HCT116 (cell line): ENCODE results near the gene COL4A1. TPM values are rescaled to one million over a fixed set of nuclear protein-coding genes. Genes with fewer than 3 reads are reported as not detected.

Source experiments
- ATAC-seq: fragments of 200-7000 bp; cut with Tn5 transposase; 2 replicates; pipeline ENCODE4 v1.9.1; 2020; ENCODE audit warnings: mild to moderate bottlenecking, moderate library complexity
- BruUV-seq: library from RNA; stranded (reverse); fragments of 400-500 nt; replicated peaks from 2 replicates; lab custom pipeline; 2021; lab: Mats Ljungman, UMichigan
- CTCF ChIA-PET: fragments of 300-600 bp; sonication (Branson Sonifier 250); formaldehyde crosslinking; loops from one replicate; lab custom pipeline; 2021; ENCODE audit warnings: antibody characterized with exemption; lab: Charles Lee
- POLR2A ChIA-PET: fragments of 300-600, 350-600 bp; sonication (Branson Sonifier 250); formaldehyde crosslinking; loops from one replicate; lab custom pipeline; 2021; ENCODE audit warnings: antibody characterized with exemption; lab: Charles Lee
- RAD21 ChIA-PET, 2 experiments: fragments of 300-600 bp; sonication (Branson Sonifier 250); formaldehyde crosslinking; loops; one replicate each; lab custom pipeline; 2023; ENCODE audit warnings: low total read pairs in 2 of 2; ENCODE audit not compliant: uncharacterized antibody in 2 of 2, unreplicated experiment in 2 of 2, low non-redundant PET in 1 of 2; lab: Charles Lee
- DNase-seq: peaks from one replicate; pipeline ENCODE4 v3.0.0-alpha.2; 2010; ENCODE audit warnings: low read depth, low spot score
- H2AFZ ChIP-seq: fragments of 200-600 bp; shearing (Covaris generic), sonication (generic); 2 replicates; pipeline ENCODE4 v1.6.1; 2017; ENCODE audit warnings: low read depth, mixed run types, mixed read lengths, antibody characterized with exemption, low read length; ENCODE audit not compliant: poor library complexity, severe bottlenecking
- H3K27ac ChIP-seq: 2 replicates; pipeline ENCODE4 v1.5.1; 2012; ENCODE audit warnings: low read depth, low read length
- H3K27me3 ChIP-seq: fragments of 200-600 bp; sonication (generic); 2 replicates; pipeline ENCODE4 v1.6.1; 2016; ENCODE audit warnings: mixed run types, low read length, mixed read lengths; ENCODE audit not compliant: insufficient read depth
- H3K36me3 ChIP-seq, 2 experiments: fragments of 200-500 bp in 1 of 2; fragments of 200-600 bp in 1 of 2; sonication (Bioruptor generic) in 1 of 2; sonication (generic) in 1 of 2; 2 replicates each; pipeline versions ENCODE4 v1.5.1 to v1.6.1; 2014 to 2016; ENCODE audit warnings: low read length in 2 of 2, inconsistent platforms in 1 of 2, mixed read lengths in 1 of 2, mixed run types in 1 of 2; ENCODE audit not compliant: insufficient read depth in 2 of 2, control insufficient read depth in 1 of 2
- H3K4me1 ChIP-seq, 2 experiments: fragments of 200-600 bp in 1 of 2; sonication (generic) in 1 of 2; 2 replicates each; pipeline versions ENCODE4 v1.5.1 to v1.6.1; 2012 to 2017; ENCODE audit warnings: low read length in 2 of 2, inconsistent platforms in 1 of 2, mild to moderate bottlenecking in 1 of 2, mixed read lengths in 1 of 2, mixed run types in 1 of 2, moderate library complexity in 1 of 2; ENCODE audit not compliant: insufficient read depth in 2 of 2, control insufficient read depth in 1 of 2
- H3K4me2 ChIP-seq: fragments of 200-600 bp; sonication (generic); 2 replicates; pipeline ENCODE4 v1.6.1; 2017; ENCODE audit warnings: mixed run types, low read length, mixed read lengths
- H3K4me3 ChIP-seq, 2 experiments: fragments of 200-600 bp in 1 of 2; sonication (generic) in 1 of 2; replicated peaks in 1 of 2; 2 replicates each; pipeline ENCODE4 v1.5.1; 2011 to 2016; ENCODE audit warnings: low read length in 2 of 2, control low read depth in 1 of 2, low read depth in 1 of 2, mild to moderate bottlenecking in 1 of 2, mixed read lengths in 1 of 2, mixed run types in 1 of 2
- H3K79me2 ChIP-seq: fragments of 200-600 bp; sonication (generic); 2 replicates; pipeline ENCODE4 v1.6.1; 2017; ENCODE audit warnings: mild to moderate bottlenecking, mixed run types, low read length, moderate library complexity, mixed read lengths; ENCODE audit not compliant: insufficient read depth
- H3K9ac ChIP-seq: fragments of 200-600 bp; sonication (generic); 2 replicates; pipeline ENCODE4 v1.6.1; 2016; ENCODE audit warnings: low read length, mixed read lengths
- H3K9me2 ChIP-seq: fragments of 200-600 bp; sonication (generic), shearing (Covaris generic); 2 replicates; pipeline ENCODE4 v1.6.1; 2017; ENCODE audit warnings: mixed run types, mild to moderate bottlenecking, moderate library complexity; ENCODE audit not compliant: insufficient read depth
- H3K9me3 ChIP-seq, 2 experiments: fragments of 200-500 bp in 1 of 2; fragments of 200-600 bp in 1 of 2; sonication (Bioruptor generic) in 1 of 2; sonication (generic) in 1 of 2; 2 replicates each; pipeline ENCODE4 v1.6.1; 2014 to 2017; ENCODE audit warnings: low read length in 2 of 2, mixed read lengths in 2 of 2, inconsistent platforms in 1 of 2, low read depth in 1 of 2, mild to moderate bottlenecking in 1 of 2, mixed run types in 1 of 2, moderate library complexity in 1 of 2; ENCODE audit not compliant: control insufficient read depth in 1 of 2, insufficient read depth in 1 of 2
- H4K20me1 ChIP-seq: fragments of 200-600 bp; sonication (generic), shearing (Covaris generic); 2 replicates; pipeline ENCODE4 v1.6.1; 2017; ENCODE audit warnings: mixed run types, mild to moderate bottlenecking, moderate library complexity; ENCODE audit not compliant: insufficient read depth
- CBX3 ChIP-seq: IDR thresholded peaks from 2 replicates; pipeline ENCODE4 v1.6.1; 2012; ENCODE audit warnings: low read depth
- EGR1 ChIP-seq: IDR thresholded peaks from 2 replicates; pipeline ENCODE4 v1.6.1; 2012; ENCODE audit warnings: low read depth
- ELF1 ChIP-seq: IDR thresholded peaks from 2 replicates; pipeline ENCODE4 v1.6.1; 2012; ENCODE audit warnings: low read depth, borderline replicate concordance
- EZH2 ChIP-seq: fragments of 200-600 bp; sonication (generic); IDR thresholded peaks from 2 replicates; pipeline ENCODE4 v1.6.1; 2017; ENCODE audit warnings: antibody characterized with exemption, mixed run types
- FOSL1 ChIP-seq: IDR thresholded peaks from 2 replicates; pipeline ENCODE4 v1.6.1; 2012; ENCODE audit warnings: low read depth
- JUND ChIP-seq: IDR thresholded peaks from 2 replicates; pipeline ENCODE4 v1.6.1; 2012
- POLR2AphosphoS5 ChIP-seq: IDR thresholded peaks from 2 replicates; pipeline ENCODE4 v1.6.1; 2011; ENCODE audit warnings: mild to moderate bottlenecking, low read depth, low read length, moderate library complexity
- SIN3A ChIP-seq: IDR thresholded peaks from 2 replicates; pipeline ENCODE4 v1.6.1; 2012; ENCODE audit warnings: low read depth
- SP1 ChIP-seq: IDR thresholded peaks from 2 replicates; pipeline ENCODE4 v1.6.1; 2012; ENCODE audit warnings: low read depth
- YY1 ChIP-seq: IDR thresholded peaks from 2 replicates; pipeline ENCODE4 v1.6.1; 2011; ENCODE audit warnings: low read length, low read depth, moderate library complexity, mild to moderate bottlenecking; ENCODE audit not compliant: insufficient replicate concordance; ENCODE audit errors: extremely low read depth
- ZFX ChIP-seq: fragments of 450-650 bp; IDR thresholded peaks from 2 replicates; pipeline ENCODE4 v1.6.1; 2017
- ZNF274 ChIP-seq: fragments of 200-500 bp; sonication (Bioruptor generic); IDR thresholded peaks from 2 replicates; pipeline ENCODE4 v1.6.1; 2014; ENCODE audit warnings: mild to moderate bottlenecking, low read depth, low read length, inconsistent platforms
- intact Hi-C: fragments of 100-400 bp; cut with micrococcal nuclease; formaldehyde crosslinking; loops from 2 replicates; pipeline ENCODE4 v1.10.0; 2022
- total RNA-seq: library from RNA; stranded (reverse); gene quantifications from one replicate; pipeline ENCODE4 v1.2.1, GENCODE V29; 2021; ENCODE audit not compliant: unreplicated experiment
- TF ChIP-seq, protein P1 (sequence below): IDR thresholded peaks from 2 replicates; pipeline ENCODE4 v1.6.1; 2012
- TF ChIP-seq, protein P2 (sequence below): IDR thresholded peaks from 2 replicates; pipeline ENCODE4 v1.6.1; 2011; ENCODE audit warnings: mild to moderate bottlenecking, low read length, moderate library complexity; ENCODE audit not compliant: insufficient replicate concordance; ENCODE audit errors: extremely low read depth
- TF ChIP-seq, protein P3 (sequence below): IDR thresholded peaks from 2 replicates; pipeline ENCODE4 v1.6.1; 2012; ENCODE audit warnings: low read depth

The COL4A1 gene
- total RNA-seq, 1 experiment from 2014 or later: 0.57 TPM

DNA sequence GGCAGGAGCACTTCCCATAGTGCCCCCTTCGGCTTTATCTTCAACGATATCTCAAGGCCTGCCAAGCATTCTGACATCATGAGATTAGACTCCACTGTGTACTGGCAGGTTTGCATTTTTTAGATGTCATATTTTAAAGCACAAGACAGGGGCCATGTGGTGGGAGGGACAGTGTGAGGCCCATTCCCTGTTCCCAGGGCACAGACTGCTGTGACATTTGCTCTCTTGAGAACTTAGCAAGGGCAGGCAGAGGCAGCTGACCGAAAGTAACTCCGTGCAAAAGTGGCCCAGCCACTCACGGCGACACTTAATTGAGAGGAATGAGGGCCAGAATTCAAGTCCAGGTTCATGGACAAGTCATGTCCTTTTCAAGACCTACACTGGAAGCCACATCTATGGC, 201.8 kb downstream of the COL4A1 start:
- CTCF ChIA-PET: interaction anchor here (1.5 kb wide), 1 partner anchor 11 kb away, joined by 3 read pairs; no protein-coding TSS in a partner anchor
- Histone ChIP-seq H3K4me1 (no peaks in the 10 kb centered on the region), H3K27ac (no peak overlapping the region), H3K9me2 (no peaks in the 10 kb centered on the region), H3K4me3 (no peak overlapping the region), H3K4me2 (no peak overlapping the region), H3K36me3 (no peaks in the 10 kb centered on the region), H4K20me1 (no peaks in the 10 kb centered on the region), H3K9me3 (peaks cover 0 to 3% of the 10 kb centered on the region in 2 experiments; a peak in 1 of 4 replicates), H3K9ac (no peak overlapping the region), H3K79me2 (no peaks in the 10 kb centered on the region), H2AFZ (no peak overlapping the region), H3K27me3 (no peaks in the 10 kb centered on the region)
- POLR2A ChIA-PET: interaction anchor here (1.2 kb wide), 1 partner anchor 15 kb away, joined by 3 read pairs; no protein-coding TSS in a partner anchor
- DNase-seq (no peak), ATAC-seq (no peak)
- TF ChIP-seq SP1 (no peak), EZH2 (no peak), POLR2AphosphoS5 (no peak), FOSL1 (no peak), ZNF274 (no peak), YY1 (no peak), ELF1 (no peak), SIN3A (no peak), JUND (no peak), CBX3 (no peak), ZFX (no peak), EGR1 (no peak)
- TF ChIP-seq, protein P1, sequence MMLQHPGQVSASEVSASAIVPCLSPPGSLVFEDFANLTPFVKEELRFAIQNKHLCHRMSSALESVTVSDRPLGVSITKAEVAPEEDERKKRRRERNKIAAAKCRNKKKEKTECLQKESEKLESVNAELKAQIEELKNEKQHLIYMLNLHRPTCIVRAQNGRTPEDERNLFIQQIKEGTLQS: no peak
- TF ChIP-seq, protein P2, sequence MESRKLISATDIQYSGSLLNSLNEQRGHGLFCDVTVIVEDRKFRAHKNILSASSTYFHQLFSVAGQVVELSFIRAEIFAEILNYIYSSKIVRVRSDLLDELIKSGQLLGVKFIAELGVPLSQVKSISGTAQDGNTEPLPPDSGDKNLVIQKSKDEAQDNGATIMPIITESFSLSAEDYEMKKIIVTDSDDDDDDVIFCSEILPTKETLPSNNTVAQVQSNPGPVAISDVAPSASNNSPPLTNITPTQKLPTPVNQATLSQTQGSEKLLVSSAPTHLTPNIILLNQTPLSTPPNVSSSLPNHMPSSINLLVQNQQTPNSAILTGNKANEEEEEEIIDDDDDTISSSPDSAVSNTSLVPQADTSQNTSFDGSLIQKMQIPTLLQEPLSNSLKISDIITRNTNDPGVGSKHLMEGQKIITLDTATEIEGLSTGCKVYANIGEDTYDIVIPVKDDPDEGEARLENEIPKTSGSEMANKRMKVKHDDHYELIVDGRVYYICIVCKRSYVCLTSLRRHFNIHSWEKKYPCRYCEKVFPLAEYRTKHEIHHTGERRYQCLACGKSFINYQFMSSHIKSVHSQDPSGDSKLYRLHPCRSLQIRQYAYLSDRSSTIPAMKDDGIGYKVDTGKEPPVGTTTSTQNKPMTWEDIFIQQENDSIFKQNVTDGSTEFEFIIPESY: no peak
- TF ChIP-seq, protein P3, sequence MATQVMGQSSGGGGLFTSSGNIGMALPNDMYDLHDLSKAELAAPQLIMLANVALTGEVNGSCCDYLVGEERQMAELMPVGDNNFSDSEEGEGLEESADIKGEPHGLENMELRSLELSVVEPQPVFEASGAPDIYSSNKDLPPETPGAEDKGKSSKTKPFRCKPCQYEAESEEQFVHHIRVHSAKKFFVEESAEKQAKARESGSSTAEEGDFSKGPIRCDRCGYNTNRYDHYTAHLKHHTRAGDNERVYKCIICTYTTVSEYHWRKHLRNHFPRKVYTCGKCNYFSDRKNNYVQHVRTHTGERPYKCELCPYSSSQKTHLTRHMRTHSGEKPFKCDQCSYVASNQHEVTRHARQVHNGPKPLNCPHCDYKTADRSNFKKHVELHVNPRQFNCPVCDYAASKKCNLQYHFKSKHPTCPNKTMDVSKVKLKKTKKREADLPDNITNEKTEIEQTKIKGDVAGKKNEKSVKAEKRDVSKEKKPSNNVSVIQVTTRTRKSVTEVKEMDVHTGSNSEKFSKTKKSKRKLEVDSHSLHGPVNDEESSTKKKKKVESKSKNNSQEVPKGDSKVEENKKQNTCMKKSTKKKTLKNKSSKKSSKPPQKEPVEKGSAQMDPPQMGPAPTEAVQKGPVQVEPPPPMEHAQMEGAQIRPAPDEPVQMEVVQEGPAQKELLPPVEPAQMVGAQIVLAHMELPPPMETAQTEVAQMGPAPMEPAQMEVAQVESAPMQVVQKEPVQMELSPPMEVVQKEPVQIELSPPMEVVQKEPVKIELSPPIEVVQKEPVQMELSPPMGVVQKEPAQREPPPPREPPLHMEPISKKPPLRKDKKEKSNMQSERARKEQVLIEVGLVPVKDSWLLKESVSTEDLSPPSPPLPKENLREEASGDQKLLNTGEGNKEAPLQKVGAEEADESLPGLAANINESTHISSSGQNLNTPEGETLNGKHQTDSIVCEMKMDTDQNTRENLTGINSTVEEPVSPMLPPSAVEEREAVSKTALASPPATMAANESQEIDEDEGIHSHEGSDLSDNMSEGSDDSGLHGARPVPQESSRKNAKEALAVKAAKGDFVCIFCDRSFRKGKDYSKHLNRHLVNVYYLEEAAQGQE: no peak
- RAD21 ChIA-PET: no interaction called here
- intact Hi-C loops: loop anchor here (5.0 kb wide), 2 partner anchors 313 to 958 kb away; no protein-coding TSS in a partner anchor
- BruUV-seq: no TSS peak
